HG03571 (cell line): ENCODE data around the gene MIF.
"Not testable (repeated sequence)": the region's sequence is repeated elsewhere in the genome, so short reads cannot be mapped to it uniquely, and the experiment has no call there.

Source experiments
- ATAC-seq: cut with Tn5 transposase; IDR thresholded peaks from one replicate; pipeline ENCODE4 v1.9.1; 2021; ENCODE audit not compliant: unreplicated experiment

The MIF gene

GRCh38 chr22:23900227-23900626 is 6.0 kb downstream of the MIF start:
- not testable (repeated sequence) for ATAC-seq

- ATAC-seq, result no peak
These were observed 7.4 kb downstream of the MIF start for GRCh38 chr22:23901600-23901999.

GRCh38 chr22:23903328-23903971 is 9.3 kb downstream of the MIF start:
- no peak for ATAC-seq

GRCh38 chr22:23904573-23905254 is 10.5 kb downstream of the MIF start:
- no peak for ATAC-seq

- no peak for ATAC-seq
These were observed 12.5 kb downstream of the MIF start for GRCh38 chr22:23906641-23907040.

GRCh38 chr22:23907423-23907822 is 13.2 kb downstream of the MIF start:
- ATAC-seq, result not testable (repeated sequence)

- ATAC-seq, result no peak
These were observed 14.5 kb downstream of the MIF start for GRCh38 chr22:23908587-23909205.

- ATAC-seq, result no peak
These were observed 15.2 kb downstream of the MIF start for GRCh38 chr22:23909296-23909898.

GRCh38 chr22:23910496-23911190 is 16.5 kb downstream of the MIF start:
- no peak for ATAC-seq

GRCh38 chr22:23911318-23911980 is 17.3 kb downstream of the MIF start:
- no peak for ATAC-seq

GRCh38 chr22:23912293-23912903 is 18.2 kb downstream of the MIF start:
- no peak for ATAC-seq

GRCh38 chr22:23913306-23913660 is 19.1 kb downstream of the MIF start:
- no peak for ATAC-seq

- ATAC-seq, result peak; percentile 83
These were observed 19.6 kb downstream of the MIF start for GRCh38 chr22:23913661-23914353.

- ATAC-seq, result no peak
These were observed 21.1 kb downstream of the MIF start for GRCh38 chr22:23915290-23915689.

GRCh38 chr22:23920267-23920611 is 26.1 kb downstream of the MIF start:
- not testable (repeated sequence) for ATAC-seq

- not testable (repeated sequence) for ATAC-seq
These were observed 27.5 kb downstream of the MIF start for GRCh38 chr22:23921586-23922201.

- ATAC-seq, result no peak
These were observed 28.7 kb downstream of the MIF start for GRCh38 chr22:23922921-23923320.

GRCh38 chr22:23925020-23925606 is 30.9 kb downstream of the MIF start:
- no peak for ATAC-seq

- ATAC-seq, result no peak
These were observed 32.4 kb downstream of the MIF start for GRCh38 chr22:23926561-23926960.
